ENCODE data around the gene LAMP1. TPM values are rescaled to one million over a fixed set of nuclear protein-coding genes. Genes with fewer than 3 reads are reported as not detected.

Gene LAMP1
- total RNA-seq, 5 donors from 2014 or later (not counting 1 experiment from before 2014, with no cell fraction given), result 83.6 to 120 (median 112) TPM

- peaks cover 0 to 7% of the 10 kb centered on the region in 2 donors for H3K27me3 Mint-ChIP-seq
- no peaks in the 10 kb centered on the region for H3K9me3 Mint-ChIP-seq
- Histone ChIP-seq H3K36me3 (ENCODE audit: control insufficient read depth in 2 of 2, extremely low read depth in 1 of 2, insufficient read depth in 1 of 2, low read length in 1 of 2) (no peaks in the 10 kb centered on the region), H3K27me3 (replicated peaks in 1 of 2; ENCODE audit: control insufficient read depth in 2 of 2, extremely low read depth in 1 of 2, insufficient read depth in 2 of 2, low read length in 1 of 2) (peaks cover 0 to 31% of the 10 kb centered on the region in 2 experiments), H3K4me1 (ENCODE audit: control insufficient read depth in 1 of 2, extremely low read depth in 1 of 2, insufficient read depth in 2 of 2, low read length in 2 of 2) (no peaks in the 10 kb centered on the region), H3K9me3 (no peaks in the 10 kb centered on the region), H3K4me3 (ENCODE audit: control insufficient read depth in 1 of 2, extremely low read depth in 1 of 2, low read length in 1 of 2) (no peak overlapping the region), H3K27ac (ENCODE audit: low read length) (no peak overlapping the region)
- DNase-seq, result no peak
- ATAC-seq (replicated peaks in 1 of 4), result no peak
- no peaks in the 10 kb centered on the region for H3K4me1 Mint-ChIP-seq
- H3K27ac Mint-ChIP-seq, result no peak overlapping the region
- ChIA-PET POLR2A (no interaction called here), CTCF (no interaction called here)
- H3K36me3 Mint-ChIP-seq, result no peaks in the 10 kb centered on the region
- H3K4me3 Mint-ChIP-seq, result no peak overlapping the region
- 80% methylated on average over 9 of the region's 12 CpGs for WGBS (ENCODE audit: insufficient coverage)
Observed at GRCh38 chr13:113353254-113353653, 56.2 kb downstream of the LAMP1 start.

GRCh38 chr13:113354831-113355610, 58.0 kb downstream of the LAMP1 start:
- Histone ChIP-seq H3K27ac (ENCODE audit: low read length) (no peak overlapping the region), H3K27me3 (replicated peaks in 1 of 2; ENCODE audit: control insufficient read depth in 2 of 2, extremely low read depth in 1 of 2, insufficient read depth in 2 of 2, low read length in 1 of 2) (peaks cover 0 to 34% of the 10 kb centered on the region in 2 experiments), H3K9me3 (no peaks in the 10 kb centered on the region), H3K36me3 (ENCODE audit: control insufficient read depth in 2 of 2, extremely low read depth in 1 of 2, insufficient read depth in 1 of 2, low read length in 1 of 2) (no peaks in the 10 kb centered on the region), H3K4me1 (ENCODE audit: control insufficient read depth in 1 of 2, extremely low read depth in 1 of 2, insufficient read depth in 2 of 2, low read length in 2 of 2) (no peaks in the 10 kb centered on the region), H3K4me3 (ENCODE audit: control insufficient read depth in 1 of 2, extremely low read depth in 1 of 2, low read length in 1 of 2) (no peak overlapping the region)
- H3K27me3 Mint-ChIP-seq, result peaks cover 4 to 11% of the 10 kb centered on the region in 2 donors
- no peaks in the 10 kb centered on the region for H3K4me1 Mint-ChIP-seq
- H3K9me3 Mint-ChIP-seq, result no peaks in the 10 kb centered on the region
- DNase-seq (no peak), ATAC-seq (replicated peaks in 1 of 4) (no peak)
- CTCF ChIA-PET, result no interaction called here
- 93% methylated on average over 38 of the region's 41 CpGs for WGBS (ENCODE audit: insufficient coverage)
- POLR2A ChIA-PET, result no interaction called here
- H3K4me3 Mint-ChIP-seq, result no peak overlapping the region
- H3K27ac Mint-ChIP-seq, result no peak overlapping the region
- H3K36me3 Mint-ChIP-seq, result no peaks in the 10 kb centered on the region

- Histone ChIP-seq H3K36me3 (ENCODE audit: control insufficient read depth in 2 of 2, extremely low read depth in 1 of 2, insufficient read depth in 1 of 2, low read length in 1 of 2) (no peaks in the 10 kb centered on the region), H3K4me1 (ENCODE audit: control insufficient read depth in 1 of 2, extremely low read depth in 1 of 2, insufficient read depth in 2 of 2, low read length in 2 of 2) (no peaks in the 10 kb centered on the region), H3K9me3 (no peaks in the 10 kb centered on the region), H3K27me3 (replicated peaks in 1 of 2; ENCODE audit: control insufficient read depth in 2 of 2, extremely low read depth in 1 of 2, insufficient read depth in 2 of 2, low read length in 1 of 2) (peaks cover 0 to 37% of the 10 kb centered on the region in 2 experiments), H3K4me3 (ENCODE audit: control insufficient read depth in 1 of 2, extremely low read depth in 1 of 2, low read length in 1 of 2) (no peak overlapping the region), H3K27ac (ENCODE audit: low read length) (no peak overlapping the region)
- no peaks in the 10 kb centered on the region for H3K36me3 Mint-ChIP-seq
- H3K27ac Mint-ChIP-seq, result no peak overlapping the region
- WGBS (ENCODE audit: insufficient coverage), result 92% methylated on average over 5 of the region's 10 CpGs
- no peaks in the 10 kb centered on the region for H3K9me3 Mint-ChIP-seq
- H3K4me1 Mint-ChIP-seq, result no peaks in the 10 kb centered on the region
- ChIA-PET CTCF (no interaction called here), POLR2A (no interaction called here)
- no peak overlapping the region for H3K4me3 Mint-ChIP-seq
- peaks cover 6 to 11% of the 10 kb centered on the region in 2 donors for H3K27me3 Mint-ChIP-seq
- no peak for DNase-seq
- no peak for ATAC-seq (replicated peaks in 1 of 4)
Observed at GRCh38 chr13:113355621-113356020, 58.6 kb downstream of the LAMP1 start.

- H3K4me3 ChIP-seq (ENCODE audit: control insufficient read depth in 1 of 2, extremely low read depth in 1 of 2, low read length in 1 of 2), result no peak overlapping the region
- H3K36me3 ChIP-seq (ENCODE audit: control insufficient read depth in 2 of 2, extremely low read depth in 1 of 2, insufficient read depth in 1 of 2, low read length in 1 of 2), result no peaks in the 10 kb centered on the region
- Mint-ChIP-seq H3K4me1 (peaks cover 0 to 5% (median 2%) of the 10 kb centered on the region in 3 donors), H3K4me3 (no peak overlapping the region), H3K9me3 (no peaks in the 10 kb centered on the region), H3K27ac (no peak overlapping the region), H3K36me3 (no peaks in the 10 kb centered on the region), H3K27me3 (peaks cover 6 to 11% of the 10 kb centered on the region in 2 donors)
- ChIA-PET POLR2A (no interaction called here), CTCF (interaction anchor here in 1 of 2 donors (0.7 kb wide), 1 partner anchor 90 kb away, joined by 4 read pairs; no protein-coding TSS in a partner anchor)
- no peak for DNase-seq
- H3K4me1 ChIP-seq (ENCODE audit: control insufficient read depth in 1 of 2, extremely low read depth in 1 of 2, insufficient read depth in 2 of 2, low read length in 2 of 2), result no peaks in the 10 kb centered on the region
- peaks cover 0 to 36% of the 10 kb centered on the region in 2 experiments for H3K27me3 ChIP-seq (replicated peaks in 1 of 2; ENCODE audit: control insufficient read depth in 2 of 2, extremely low read depth in 1 of 2, insufficient read depth in 2 of 2, low read length in 1 of 2)
- H3K9me3 ChIP-seq, result no peaks in the 10 kb centered on the region
- no peak for ATAC-seq (replicated peaks in 1 of 4)
- H3K27ac ChIP-seq (ENCODE audit: low read length), result no peak overlapping the region
- 56% methylated on average over 4 of the region's 4 CpGs for WGBS (ENCODE audit: insufficient coverage)
Observed at GRCh38 chr13:113356596-113356995, 59.6 kb downstream of the LAMP1 start.

DNA sequence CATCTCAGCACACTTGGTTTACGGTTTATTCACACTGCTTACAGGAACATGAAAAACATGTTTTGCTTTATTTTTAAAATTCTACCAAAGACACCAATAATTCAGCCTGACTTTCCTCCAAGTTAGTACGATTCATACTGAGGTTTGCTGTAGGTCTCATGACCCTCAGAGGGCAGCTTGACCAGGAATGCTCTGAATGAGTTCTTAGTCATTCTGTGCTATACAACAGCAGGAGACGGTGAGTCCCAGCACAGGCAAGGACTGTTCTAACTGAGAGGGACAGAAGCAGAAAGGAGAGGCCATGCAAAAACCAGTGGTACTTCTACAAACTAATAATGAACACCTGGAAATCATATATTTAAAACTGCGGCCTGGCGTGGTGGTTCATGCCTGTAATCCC, 60.5 kb downstream of the LAMP1 start:
- Histone ChIP-seq H3K27ac (ENCODE audit: low read length) (no peak overlapping the region), H3K36me3 (ENCODE audit: control insufficient read depth in 2 of 2, extremely low read depth in 1 of 2, insufficient read depth in 1 of 2, low read length in 1 of 2) (no peaks in the 10 kb centered on the region), H3K4me1 (ENCODE audit: control insufficient read depth in 1 of 2, extremely low read depth in 1 of 2, insufficient read depth in 2 of 2, low read length in 2 of 2) (no peaks in the 10 kb centered on the region), H3K9me3 (no peaks in the 10 kb centered on the region), H3K27me3 (replicated peaks in 1 of 2; ENCODE audit: control insufficient read depth in 2 of 2, extremely low read depth in 1 of 2, insufficient read depth in 2 of 2, low read length in 1 of 2) (peaks cover 0 to 40% of the 10 kb centered on the region in 2 experiments), H3K4me3 (ENCODE audit: control insufficient read depth in 1 of 2, extremely low read depth in 1 of 2, low read length in 1 of 2) (no peak overlapping the region)
- ChIA-PET POLR2A (no interaction called here), CTCF (interaction anchor here in 1 of 2 donors (0.7 kb wide), 1 partner anchor 91 kb away, joined by 4 read pairs; no protein-coding TSS in a partner anchor)
- H3K4me3 Mint-ChIP-seq, result no peak overlapping the region
- WGBS (ENCODE audit: insufficient coverage), result 91% methylated on average over 4 of the region's 5 CpGs
- H3K36me3 Mint-ChIP-seq, result no peaks in the 10 kb centered on the region
- H3K27ac Mint-ChIP-seq, result no peak overlapping the region
- peaks cover 6 to 17% of the 10 kb centered on the region in 2 donors for H3K27me3 Mint-ChIP-seq
- no peaks in the 10 kb centered on the region for H3K9me3 Mint-ChIP-seq
- DNase-seq (no peak), ATAC-seq (replicated peaks in 1 of 4) (no peak)
- H3K4me1 Mint-ChIP-seq, result peaks cover 0 to 5% (median 4%) of the 10 kb centered on the region in 3 donors

- H3K27ac ChIP-seq (ENCODE audit: low read length), result no peak overlapping the region
- Mint-ChIP-seq H3K4me1 (peaks cover 0 to 7% (median 5%) of the 10 kb centered on the region in 3 donors), H3K4me3 (no peak overlapping the region), H3K27ac (no peak overlapping the region), H3K27me3 (peaks cover 6 to 18% of the 10 kb centered on the region in 2 donors), H3K9me3 (no peaks in the 10 kb centered on the region), H3K36me3 (no peaks in the 10 kb centered on the region)
- CTCF ChIA-PET, result no interaction called here
- WGBS (ENCODE audit: insufficient coverage), result no CpG with 5 or more reads among the region's 6 CpGs
- no peaks in the 10 kb centered on the region for H3K9me3 ChIP-seq
- H3K4me3 ChIP-seq (ENCODE audit: control insufficient read depth in 1 of 2, extremely low read depth in 1 of 2, low read length in 1 of 2), result no peak overlapping the region
- POLR2A ChIA-PET, result interaction anchor here in 1 of 2 donors (0.6 kb wide), 1 partner anchor 53 kb away, joined by 6 read pairs; no protein-coding TSS in a partner anchor
- DNase-seq (no peak), ATAC-seq (replicated peaks in 1 of 4) (no peak)
- H3K4me1 ChIP-seq (ENCODE audit: control insufficient read depth in 1 of 2, extremely low read depth in 1 of 2, insufficient read depth in 2 of 2, low read length in 2 of 2), result peaks cover 0 to 5% of the 10 kb centered on the region in 2 experiments
- H3K36me3 ChIP-seq (ENCODE audit: control insufficient read depth in 2 of 2, extremely low read depth in 1 of 2, insufficient read depth in 1 of 2, low read length in 1 of 2), result no peaks in the 10 kb centered on the region
- peaks cover 0 to 42% of the 10 kb centered on the region in 2 experiments for H3K27me3 ChIP-seq (replicated peaks in 1 of 2; ENCODE audit: control insufficient read depth in 2 of 2, extremely low read depth in 1 of 2, insufficient read depth in 2 of 2, low read length in 1 of 2)
Observed at GRCh38 chr13:113358653-113359190, 61.7 kb downstream of the LAMP1 start.

Data from T-cell (primary cell).